Type B pancreatic cell (in vitro differentiated cells): ENCODE results near the gene CDK14. TPM values are rescaled to one million over a fixed set of nuclear protein-coding genes. Genes with fewer than 3 reads are reported as not detected.

ENCODE experiments used
- DNase-seq: peaks from one replicate; pipeline ENCODE4 v3.0.0; 2021; ENCODE audit warnings: mixed read lengths; ENCODE audit not compliant: unreplicated experiment; ENCODE audit errors: extremely low spot score
- H3K27ac Mint-ChIP-seq: 2 replicates; pipeline ENCODE4 v1.8.0; 2021; ENCODE audit warnings: mild to moderate bottlenecking, mixed read lengths
- H3K27me3 Mint-ChIP-seq: 2 replicates; pipeline ENCODE4 v1.8.0; 2021; ENCODE audit warnings: mixed read lengths
- H3K36me3 Mint-ChIP-seq: 2 replicates; pipeline ENCODE4 v1.8.0; 2021; ENCODE audit warnings: mixed read lengths
- H3K4me1 Mint-ChIP-seq: one replicate; pipeline ENCODE4 v1.8.0; 2021; ENCODE audit warnings: mixed read lengths; ENCODE audit not compliant: unreplicated experiment
- H3K4me3 Mint-ChIP-seq: 2 replicates; pipeline ENCODE4 v1.8.0; 2021; ENCODE audit warnings: mild to moderate bottlenecking, mixed read lengths
- H3K9me3 Mint-ChIP-seq: 2 replicates; pipeline ENCODE4 v1.8.0; 2021; ENCODE audit warnings: mixed read lengths
- total RNA-seq: library from RNA; stranded (reverse); gene quantifications from 2 replicates; pipeline ENCODE4 v1.2.1, GENCODE V29; 2021; ENCODE audit warnings: low replicate concordance
- TF ChIP-seq, protein P1 (sequence below): fragments of 200-600 bp; sonication (generic); conservative IDR thresholded peaks from 2 replicates; pipeline ENCODE4 v1.5.0; 2021; ENCODE audit warnings: antibody characterized with exemption, mild to moderate bottlenecking

Gene CDK14
- total RNA-seq, 1 donor from 2014 or later: 43.5 TPM

GRCh38 chr7:91055219-91055618 lies 459.1 kb downstream of the CDK14 start:
- H3K4me1 Mint-ChIP-seq: peaks cover 6% of the 10 kb centered on the region
- H3K4me3 Mint-ChIP-seq: no peak overlapping the region
- H3K27ac Mint-ChIP-seq: no peak overlapping the region
- no peaks in the 10 kb centered on the region for H3K9me3 Mint-ChIP-seq
- TF ChIP-seq, protein P1, sequence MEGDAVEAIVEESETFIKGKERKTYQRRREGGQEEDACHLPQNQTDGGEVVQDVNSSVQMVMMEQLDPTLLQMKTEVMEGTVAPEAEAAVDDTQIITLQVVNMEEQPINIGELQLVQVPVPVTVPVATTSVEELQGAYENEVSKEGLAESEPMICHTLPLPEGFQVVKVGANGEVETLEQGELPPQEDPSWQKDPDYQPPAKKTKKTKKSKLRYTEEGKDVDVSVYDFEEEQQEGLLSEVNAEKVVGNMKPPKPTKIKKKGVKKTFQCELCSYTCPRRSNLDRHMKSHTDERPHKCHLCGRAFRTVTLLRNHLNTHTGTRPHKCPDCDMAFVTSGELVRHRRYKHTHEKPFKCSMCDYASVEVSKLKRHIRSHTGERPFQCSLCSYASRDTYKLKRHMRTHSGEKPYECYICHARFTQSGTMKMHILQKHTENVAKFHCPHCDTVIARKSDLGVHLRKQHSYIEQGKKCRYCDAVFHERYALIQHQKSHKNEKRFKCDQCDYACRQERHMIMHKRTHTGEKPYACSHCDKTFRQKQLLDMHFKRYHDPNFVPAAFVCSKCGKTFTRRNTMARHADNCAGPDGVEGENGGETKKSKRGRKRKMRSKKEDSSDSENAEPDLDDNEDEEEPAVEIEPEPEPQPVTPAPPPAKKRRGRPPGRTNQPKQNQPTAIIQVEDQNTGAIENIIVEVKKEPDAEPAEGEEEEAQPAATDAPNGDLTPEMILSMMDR: peak; percentile 42
- peaks cover 4% of the 10 kb centered on the region for H3K36me3 Mint-ChIP-seq
- DNase-seq: no peak
- no peaks in the 10 kb centered on the region for H3K27me3 Mint-ChIP-seq

DNA sequence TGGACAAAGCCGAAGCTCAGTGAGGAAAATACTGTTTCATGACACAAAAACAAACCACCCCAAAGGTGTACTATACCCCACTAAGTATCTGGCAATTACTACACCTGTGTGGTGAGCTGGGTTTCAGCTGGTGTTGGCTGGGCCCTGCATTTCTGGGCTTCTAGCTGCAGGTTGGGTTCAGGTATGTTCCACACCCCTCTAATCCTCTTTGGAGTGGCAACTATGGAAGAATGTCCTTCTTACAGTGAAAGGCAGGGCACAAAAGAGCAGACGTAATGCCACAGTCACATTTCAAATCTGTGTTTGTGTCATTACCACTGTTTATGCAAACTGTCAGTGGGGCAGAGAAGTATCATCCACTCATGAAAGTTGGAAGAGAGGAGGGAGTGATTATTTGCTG lies 466.6 kb downstream of the CDK14 start:
- Mint-ChIP-seq H3K36me3 (peaks cover 5% of the 10 kb centered on the region), H3K27me3 (no peaks in the 10 kb centered on the region), H3K4me3 (no peak overlapping the region), H3K9me3 (no peaks in the 10 kb centered on the region), H3K27ac (peak overlapping the region; percentile 91), H3K4me1 (peaks cover 14% of the 10 kb centered on the region)
- TF ChIP-seq, protein P1: no peak
- no peak for DNase-seq

GRCh38 chr7:91064052-91064451 lies 467.9 kb downstream of the CDK14 start:
- H3K36me3 Mint-ChIP-seq: peaks cover 5% of the 10 kb centered on the region
- H3K4me3 Mint-ChIP-seq: peak overlapping the region; percentile 61
- DNase-seq: no peak
- H3K4me1 Mint-ChIP-seq: peaks cover 14% of the 10 kb centered on the region
- peak overlapping the region; percentile 91 for H3K27ac Mint-ChIP-seq
- H3K27me3 Mint-ChIP-seq: no peaks in the 10 kb centered on the region
- no peaks in the 10 kb centered on the region for H3K9me3 Mint-ChIP-seq
- TF ChIP-seq, protein P1: no peak

DNA sequence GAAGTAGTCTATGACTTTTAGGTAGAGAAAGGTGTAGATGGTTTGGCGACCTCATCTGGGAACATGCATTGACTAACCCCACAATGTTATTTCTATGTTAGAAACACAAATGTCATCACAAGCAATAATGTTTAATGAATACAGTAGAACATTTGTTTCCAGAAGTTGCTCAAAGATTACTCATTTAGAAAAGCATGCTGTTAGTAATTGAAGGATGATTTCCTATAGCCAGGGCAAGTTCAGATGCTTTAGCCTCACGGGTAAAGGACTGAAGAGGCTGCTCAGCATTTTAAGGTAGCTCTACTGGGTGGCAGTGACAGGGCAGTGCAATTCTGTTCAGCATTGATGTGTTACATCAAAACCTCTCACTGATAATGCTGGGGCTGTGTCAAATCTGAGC lies 468.8 kb downstream of the CDK14 start:
- Mint-ChIP-seq H3K4me3 (no peak overlapping the region), H3K27ac (peak overlapping the region; percentile 91), H3K27me3 (no peaks in the 10 kb centered on the region), H3K4me1 (peaks cover 14% of the 10 kb centered on the region), H3K9me3 (no peaks in the 10 kb centered on the region), H3K36me3 (peaks cover 3% of the 10 kb centered on the region)
- no peak for DNase-seq
- TF ChIP-seq, protein P1: no peak

DNA sequence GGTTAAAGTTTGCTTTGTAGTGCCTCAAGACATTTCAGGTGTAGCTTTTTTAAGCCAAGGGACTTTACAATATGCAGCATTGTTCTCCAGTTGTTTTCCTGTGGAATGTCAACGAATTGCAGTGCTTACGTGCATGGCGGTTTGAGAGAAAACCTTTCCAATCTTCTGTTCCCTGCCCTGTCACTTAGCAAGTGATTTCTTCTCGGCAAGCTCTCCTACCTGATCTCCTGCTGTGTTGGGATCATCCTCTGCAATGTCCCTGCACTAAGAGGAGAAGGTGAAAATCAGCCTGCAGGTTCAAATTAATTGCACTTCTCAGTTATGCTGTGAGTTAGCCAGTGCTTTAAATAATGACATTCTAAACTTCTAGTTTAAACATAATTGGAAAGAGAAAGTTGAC lies 470.5 kb downstream of the CDK14 start:
- TF ChIP-seq, protein P1: no peak
- DNase-seq: no peak
- Mint-ChIP-seq H3K4me3 (no peak overlapping the region), H3K27me3 (no peaks in the 10 kb centered on the region), H3K27ac (no peak overlapping the region), H3K36me3 (no peaks in the 10 kb centered on the region), H3K9me3 (no peaks in the 10 kb centered on the region), H3K4me1 (peaks cover 14% of the 10 kb centered on the region)

- no peaks in the 10 kb centered on the region for H3K9me3 Mint-ChIP-seq
- DNase-seq: no peak
- peaks cover 14% of the 10 kb centered on the region for H3K4me1 Mint-ChIP-seq
Measured at GRCh38 chr7:91067242-91067641, 471.1 kb downstream of the CDK14 start.

More at GRCh38 chr7:91067242-91067641, 471.1 kb downstream of the CDK14 start:
- Mint-ChIP-seq H3K36me3 (no peaks in the 10 kb centered on the region), H3K4me3 (no peak overlapping the region), H3K27ac (no peak overlapping the region), H3K27me3 (no peaks in the 10 kb centered on the region)
- TF ChIP-seq, protein P1: no peak
